NCI-H1092 (cell line): ENCODE data around the gene KRTAP5-10.
"Not testable (repeated sequence)": the region's sequence is repeated elsewhere in the genome, so short reads cannot be mapped to it uniquely, and the experiment has no call there.

Experiments used
- DNase-seq: peaks from one replicate; lab custom pipeline; 2025; lab: John Stamatoyannopoulos, UW

Gene KRTAP5-10, protein sequence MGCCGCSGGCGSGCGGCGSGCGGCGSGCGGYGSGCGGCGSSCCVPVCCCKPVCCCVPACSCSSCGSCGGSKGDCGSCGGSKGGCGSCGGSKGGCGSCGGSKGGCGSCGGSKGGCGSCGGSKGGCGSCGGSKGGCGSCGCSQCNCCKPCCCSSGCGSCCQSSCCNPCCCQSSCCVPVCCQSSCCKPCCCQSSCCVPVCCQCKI

GRCh38 chr11:71565263-71565662 lies at the start of gene KRTAP5-10:
Gene KRTAP5-10 (plus strand): TSS chr11:71565563. CDS start chr11:71565588, 25 bp downstream.
- DNase-seq: no peak

- DNase-seq: no peak
These were observed 46.6 kb upstream of the KRTAP5-10 start for GRCh38 chr11:71518506-71519471.

GRCh38 chr11:71519546-71519945 lies 45.8 kb upstream of the KRTAP5-10 start:
- DNase-seq: no peak

DNA sequence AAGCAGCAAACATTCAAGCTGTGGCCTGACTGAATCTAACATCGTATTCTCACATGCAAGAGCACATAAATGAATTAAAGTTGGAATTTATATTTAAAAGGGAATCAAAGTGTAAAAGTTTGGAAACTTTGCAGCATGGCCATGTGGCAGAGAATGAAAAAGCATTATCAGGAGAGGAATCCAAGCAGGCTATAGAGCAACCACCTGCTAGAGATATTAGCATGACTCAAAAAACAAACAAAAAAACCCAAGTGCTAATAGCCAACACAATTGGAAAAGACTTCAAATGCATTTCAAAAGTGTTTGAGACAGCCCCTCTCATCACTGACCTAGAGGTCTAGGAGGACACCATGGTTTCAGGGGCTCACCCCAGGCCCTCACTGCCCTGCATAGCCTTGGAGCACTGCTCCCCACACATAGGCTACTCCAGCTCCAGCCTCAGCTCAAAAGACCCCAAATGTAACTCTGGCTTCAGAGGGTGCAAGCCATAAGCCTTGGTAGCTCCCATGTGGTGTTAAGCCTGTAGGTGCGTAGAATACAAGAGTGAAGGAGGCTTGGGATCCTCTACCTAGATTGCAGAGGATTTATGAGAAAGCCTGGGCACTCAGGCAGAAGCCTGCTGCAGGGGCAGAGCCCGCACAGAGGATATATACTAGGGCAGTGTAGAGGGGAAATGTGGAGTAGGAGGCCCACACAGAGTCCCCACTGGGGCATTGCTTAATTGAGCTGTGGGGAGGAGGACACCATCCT lies 40.0 kb upstream of the KRTAP5-10 start:
- DNase-seq: no peak

GRCh38 chr11:71525938-71526495 lies 39.3 kb upstream of the KRTAP5-10 start:
- DNase-seq: no peak

DNA sequence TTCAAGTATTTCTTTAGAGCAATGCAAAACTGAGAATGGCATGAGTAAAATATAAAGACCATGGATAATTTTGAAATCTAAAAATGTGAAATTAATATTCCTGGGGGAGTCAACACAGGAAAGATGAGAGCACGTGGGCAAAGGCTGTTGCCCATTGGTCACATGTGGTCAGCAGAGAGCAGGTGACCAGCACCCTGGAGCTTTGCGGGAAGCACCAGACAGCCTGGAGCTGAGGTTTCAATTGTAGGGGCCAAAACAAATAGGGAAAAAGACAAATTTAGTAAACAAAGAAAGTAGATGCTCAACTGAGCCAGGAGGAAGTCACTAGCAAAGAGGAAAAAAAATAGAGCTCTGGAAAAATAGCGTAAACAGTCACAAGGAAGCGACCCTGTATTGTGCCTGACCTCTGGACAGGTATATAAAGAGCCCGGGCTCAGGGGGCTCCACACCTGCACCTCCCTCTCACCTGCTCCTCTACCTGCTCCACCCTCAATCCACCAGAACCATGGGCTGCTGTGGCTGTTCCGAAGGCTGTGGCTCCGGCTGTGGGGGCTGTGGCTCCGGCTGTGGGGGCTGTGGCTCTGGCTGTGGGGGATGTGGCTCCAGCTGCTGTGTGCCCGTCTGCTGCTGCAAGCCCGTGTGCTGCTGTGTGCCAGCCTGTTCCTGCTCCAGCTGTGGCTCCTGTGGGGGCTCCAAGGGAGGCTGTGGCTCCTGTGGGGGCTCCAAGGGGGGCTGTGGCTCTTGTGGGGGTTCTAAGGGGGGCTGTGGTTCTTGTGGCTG lies 38.4 kb upstream of the KRTAP5-10 start, which contains the start of gene KRTAP5-7:
Gene KRTAP5-7 (plus strand): TSS at position 472 of the 780 bp plus-strand sequence. CDS start 34 bp downstream, at position 506.
- DNase-seq: not testable (repeated sequence)

GRCh38 chr11:71527576-71528210 lies 37.7 kb upstream of the KRTAP5-10 start:
- no peak for DNase-seq

GRCh38 chr11:71530602-71531001 lies 34.8 kb upstream of the KRTAP5-10 start:
- DNase-seq: no peak

DNA sequence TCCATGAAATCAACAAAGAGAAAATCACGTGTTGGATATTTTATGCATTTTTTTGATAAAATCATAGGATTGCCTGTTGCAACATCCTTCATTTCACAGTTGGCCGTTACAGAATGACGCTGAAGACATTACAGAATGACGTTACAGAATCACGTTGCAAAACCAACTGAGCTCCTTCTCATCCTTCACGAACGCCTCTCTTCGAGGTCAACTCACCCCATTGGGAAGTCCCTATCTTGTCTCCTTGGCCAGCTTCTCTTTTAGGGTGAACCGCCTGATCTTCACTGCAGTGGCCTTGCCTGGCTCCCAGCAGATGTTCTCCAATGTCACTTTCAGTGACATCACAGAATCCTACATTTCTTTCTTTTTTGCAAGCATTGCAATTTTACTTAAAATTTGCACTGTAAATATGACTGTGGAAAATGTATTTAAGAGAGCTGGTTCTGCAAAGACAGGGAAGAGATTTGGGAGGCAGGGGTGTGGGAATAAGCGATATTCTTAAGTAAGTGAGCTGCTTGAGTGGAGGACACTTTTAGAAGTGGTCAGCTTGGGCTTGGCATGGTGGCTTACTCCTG lies 33.2 kb upstream of the KRTAP5-10 start:
- DNase-seq: no peak

DNA sequence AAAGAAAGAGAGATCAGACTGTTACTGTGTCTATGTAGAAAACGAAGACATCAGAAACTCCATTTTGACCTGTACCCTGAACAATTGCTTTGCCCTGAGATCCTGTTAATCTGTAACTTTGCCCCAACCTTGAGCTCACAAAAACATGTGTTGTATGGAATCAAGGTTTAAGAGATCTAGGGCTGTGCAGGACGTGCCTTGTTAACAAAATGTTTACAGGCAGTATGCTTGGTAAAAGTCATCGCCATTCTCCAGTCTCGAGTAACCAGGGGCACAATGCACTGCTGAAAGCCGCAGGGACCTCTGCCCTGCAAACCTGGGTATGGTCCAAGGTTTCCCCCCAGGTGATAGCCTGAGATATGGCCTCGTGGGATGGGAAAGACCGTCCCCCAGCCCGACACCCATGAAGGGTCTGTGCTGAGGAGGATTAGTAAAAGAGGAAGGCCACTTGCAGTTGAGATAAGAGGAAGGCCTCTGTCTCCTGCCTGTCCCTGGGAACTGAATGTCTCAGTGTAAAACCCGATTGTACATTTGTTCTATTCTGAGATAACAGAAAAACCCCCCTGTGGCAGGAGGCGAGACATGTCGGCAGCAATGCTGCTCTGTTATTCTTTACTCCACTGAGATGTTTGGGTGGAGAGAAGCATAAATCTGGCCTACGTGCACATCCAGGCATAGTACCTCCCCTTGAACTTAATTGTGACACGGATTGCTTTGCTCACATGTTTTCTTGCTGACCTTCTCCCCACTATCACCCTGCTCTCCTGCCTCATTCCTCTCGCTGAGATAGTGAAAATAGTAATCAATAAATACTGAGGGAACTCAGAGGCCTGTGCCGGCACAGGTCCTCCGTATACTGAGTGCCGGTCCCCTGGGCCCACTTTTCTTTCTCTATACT lies 30.4 kb upstream of the KRTAP5-10 start:
- not testable (repeated sequence) for DNase-seq

DNA sequence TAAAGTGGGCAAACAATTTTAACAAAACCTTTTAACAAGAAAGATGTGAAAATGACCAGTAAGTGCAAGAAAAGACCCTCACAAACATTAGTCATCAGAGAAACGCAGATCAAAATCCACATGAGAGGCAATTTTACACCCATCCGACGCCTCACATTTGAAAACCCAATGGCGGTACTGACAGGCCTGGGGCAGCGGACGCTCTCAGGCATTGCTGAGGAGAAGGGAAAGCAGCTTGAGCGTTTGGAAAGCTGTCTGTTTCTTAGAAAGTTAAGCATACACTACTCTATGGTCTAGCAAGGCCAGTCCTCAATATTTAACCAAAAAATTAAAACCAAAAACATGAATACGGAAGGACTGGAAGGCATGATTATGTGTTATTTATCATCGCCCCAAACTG lies 29.5 kb upstream of the KRTAP5-10 start:
- DNase-seq: no peak

DNA sequence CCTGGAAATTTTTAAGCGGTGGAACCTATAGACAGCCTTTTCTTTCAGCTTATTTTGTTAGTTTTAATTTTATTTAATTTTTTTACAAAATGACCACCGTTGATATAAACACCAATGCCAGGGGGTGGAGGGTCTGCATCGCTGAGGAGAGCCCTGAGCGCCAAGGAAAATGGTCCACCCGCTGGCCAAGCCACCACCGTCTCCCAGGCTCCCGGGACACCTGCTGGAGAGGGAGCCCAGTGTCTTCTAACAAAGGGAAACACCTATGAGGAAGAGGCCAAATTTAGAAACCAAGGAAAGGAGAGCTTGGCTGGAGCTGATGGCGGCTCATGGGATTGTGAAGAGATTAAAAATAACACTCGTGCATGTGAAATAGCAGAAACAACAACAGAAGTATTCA lies 27.8 kb upstream of the KRTAP5-10 start:
- DNase-seq: no peak

- not testable (repeated sequence) for DNase-seq
These were observed 27.2 kb upstream of the KRTAP5-10 start, which contains the start of gene KRTAP5-8 for GRCh38 chr11:71537977-71538665. Gene KRTAP5-8 (plus strand): TSS chr11:71538025. CDS start chr11:71538056, 31 bp downstream.

DNA sequence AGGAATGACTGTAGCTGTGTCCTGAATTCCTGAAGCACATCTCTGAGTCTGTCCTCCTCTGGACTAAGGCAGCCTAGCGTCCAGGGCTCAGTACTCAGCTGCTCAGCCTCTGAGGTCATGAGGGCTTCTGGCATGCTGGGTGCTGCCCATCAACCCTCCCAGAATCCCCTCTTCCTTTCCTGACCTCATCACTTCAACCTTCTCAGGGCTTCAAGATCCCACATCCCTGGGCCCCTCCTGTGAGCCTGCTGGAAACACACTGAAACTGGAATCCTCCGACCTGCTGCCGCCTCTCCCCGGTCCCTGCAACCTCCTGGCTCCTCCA lies 26.7 kb upstream of the KRTAP5-10 start:
- no peak for DNase-seq

GRCh38 chr11:71539017-71539416 lies 26.3 kb upstream of the KRTAP5-10 start:
- DNase-seq: no peak

DNA sequence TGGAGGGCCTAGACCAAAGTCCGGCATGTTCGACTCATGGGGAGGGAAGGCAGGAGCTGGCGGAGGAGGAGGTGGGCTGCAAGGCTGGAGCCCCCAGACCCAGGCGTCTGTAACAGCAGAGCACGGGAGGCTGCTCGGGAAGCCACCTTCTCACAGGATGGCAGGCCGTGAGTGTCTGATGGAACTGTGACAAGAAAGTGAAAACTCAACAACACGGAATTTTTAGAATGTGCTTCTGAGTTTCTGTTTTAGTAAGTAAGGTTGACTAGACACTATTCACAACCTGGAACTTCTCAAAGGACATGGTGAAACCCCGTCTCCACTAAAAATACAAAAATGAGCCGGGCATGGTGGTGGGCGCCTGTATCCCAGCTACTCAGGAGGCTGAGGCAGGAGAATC lies 25.4 kb upstream of the KRTAP5-10 start:
- not testable (repeated sequence) for DNase-seq

DNA sequence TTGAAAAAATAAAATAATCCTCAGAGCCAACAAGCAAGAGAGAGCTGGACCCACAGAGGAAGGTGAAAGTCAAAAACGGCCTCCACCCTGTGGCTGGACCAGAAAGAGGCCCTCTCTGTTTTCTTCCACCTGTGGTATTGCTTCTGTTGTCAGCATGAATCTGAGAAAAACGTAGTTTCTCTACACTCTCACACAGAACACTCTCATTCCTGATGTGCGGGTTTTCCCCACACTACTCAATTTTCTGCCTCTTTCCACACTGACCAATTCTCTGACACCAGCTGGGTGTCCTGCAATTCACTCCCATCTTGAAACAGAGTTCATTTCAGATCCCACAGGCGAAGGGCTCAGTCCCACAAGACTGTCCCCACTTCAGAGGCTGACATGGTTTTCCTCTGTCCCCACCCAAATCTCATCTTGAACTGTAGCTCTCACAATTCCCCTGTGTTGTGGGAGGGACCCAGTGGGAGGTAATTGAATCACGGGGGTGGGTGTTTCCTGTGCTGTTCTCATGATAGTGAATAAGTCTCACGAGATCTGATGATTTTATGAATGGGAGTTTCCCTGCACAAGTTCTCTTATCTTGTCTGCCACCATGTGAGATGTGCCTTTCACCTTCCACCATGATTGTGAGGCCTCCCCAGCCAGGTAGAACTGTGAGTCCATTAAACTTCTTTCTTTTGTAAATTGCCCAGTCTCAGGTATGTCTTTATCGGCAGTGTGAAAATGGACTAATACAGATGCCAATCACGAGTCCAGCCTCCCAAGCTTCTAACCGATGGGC lies 24.6 kb upstream of the KRTAP5-10 start:
- not testable (repeated sequence) for DNase-seq

GRCh38 chr11:71542382-71542781 lies 23.0 kb upstream of the KRTAP5-10 start:
- no peak for DNase-seq
